Mammary epithelial cell (primary cell): ENCODE data around the gene MYO9A.

Experiments used
- CTCF ChIP-seq, 2 donors: IDR thresholded peaks in 1 of 2; conservative IDR thresholded peaks in 1 of 2; 2 replicates each; pipeline ENCODE4 v1.5.1; 2011 to 2012; ENCODE audit warnings: inconsistent platforms in 2 of 2, low read length in 2 of 2, mild to moderate bottlenecking in 2 of 2, control low read depth in 1 of 2, low read depth in 1 of 2; ENCODE audit not compliant: insufficient read depth in 1 of 2; ENCODE audit errors: extremely low read depth in 1 of 2
- EZH2 ChIP-seq: IDR thresholded peaks from 2 replicates; pipeline ENCODE4 v1.6.1; 2012; ENCODE audit warnings: low read length, inconsistent platforms, borderline replicate concordance

DNA sequence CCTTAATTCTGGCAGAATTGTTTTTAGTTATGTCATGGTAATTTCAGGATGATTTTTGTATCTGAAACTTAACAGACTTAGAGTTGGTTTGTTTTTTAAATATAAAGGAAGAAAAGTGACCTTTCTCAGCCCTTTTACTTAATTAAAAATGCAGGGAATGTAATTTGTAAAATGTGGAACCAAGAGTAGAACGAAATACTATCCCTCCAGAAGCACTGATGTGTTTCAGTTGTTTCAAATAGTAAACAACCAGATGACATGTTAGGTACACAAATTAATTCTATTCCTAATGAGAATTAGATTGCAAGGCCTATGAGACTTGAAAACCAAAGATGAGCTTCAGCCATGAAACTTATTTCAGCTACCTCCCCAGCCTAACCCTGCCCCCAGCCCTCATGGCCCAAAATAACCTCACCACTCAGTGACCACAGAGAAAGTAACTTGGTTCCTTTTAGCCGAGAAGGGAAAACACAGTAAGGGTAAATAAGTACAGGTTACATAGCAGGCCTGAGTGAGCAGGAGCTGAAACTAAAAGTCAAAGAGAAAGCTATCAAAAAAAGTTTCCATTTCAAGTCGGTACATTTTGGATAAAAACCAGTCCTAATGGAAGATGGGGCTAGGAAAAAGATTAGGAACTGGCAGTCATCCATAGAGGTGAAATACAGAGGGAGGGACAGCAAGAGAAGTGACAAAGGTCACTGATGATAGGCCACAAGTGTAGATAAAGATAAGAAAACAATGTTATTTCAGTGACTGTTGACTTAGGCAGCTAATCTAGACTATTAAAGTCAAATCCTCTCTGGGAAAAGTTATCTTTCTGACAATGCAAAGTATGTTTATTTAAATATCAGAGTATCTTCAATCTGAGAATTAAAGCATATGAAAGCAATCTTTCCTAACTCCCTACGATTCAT lies 23.5 kb upstream of the MYO9A start:
- TF ChIP-seq CTCF (conservative IDR thresholded peaks at IDR 0.05 in 1 of 2, IDR thresholded peaks at IDR 0.05 in 1 of 2; ENCODE audit: extremely low read depth in 1 of 2, insufficient read depth in 1 of 2, low read depth in 1 of 2, low read length in 2 of 2) (no peak), EZH2 (no peak)
